ENCODE measurements around the gene SLC25A18. TPM values are rescaled to one million over a fixed set of nuclear protein-coding genes. Genes with fewer than 3 reads are reported as not detected.

Gene SLC25A18
- total RNA-seq, 1 experiment from 2014 or later = 0.45 TPM

GRCh38 chr22:17589810-17590375 lies 26.6 kb downstream of the SLC25A18 start:
- POLR2A ChIA-PET (ENCODE audit: low non-redundant PET) = no interaction called here
- Histone ChIP-seq H3K36me3 (ENCODE audit: insufficient read depth, low read length, poor library complexity, severe bottlenecking) (peaks cover 30% of the 10 kb centered on the region), H3K4me3 (ENCODE audit: low read depth, low read length, poor library complexity, severe bottlenecking) (no peak overlapping the region), H3K27me3 (replicated peaks; ENCODE audit: insufficient read depth, low read depth, low read length, poor library complexity) (no peaks in the 10 kb centered on the region), H3K27ac (ENCODE audit: low read depth, low read length, poor library complexity, severe bottlenecking) (no peak overlapping the region), H3K9me3 (ENCODE audit: low read depth, low read length, poor library complexity, severe bottlenecking) (no peaks in the 10 kb centered on the region), H3K4me1 (ENCODE audit: insufficient read depth, low read length, poor library complexity, severe bottlenecking) (no peaks in the 10 kb centered on the region)
- DNase-seq (ENCODE audit: low spot score) = no peak
- BruUV-seq (replicated peaks) = no TSS peak
- intact Hi-C loops (cut with micrococcal nuclease; ENCODE audit: unreplicated experiment) = no loop called here
- CTCF ChIA-PET = no interaction called here
- no peak for TF ChIP-seq EZH2 (IDR thresholded peaks at IDR 0.05; ENCODE audit: borderline replicate concordance, low read depth, low read length, poor library complexity, severe bottlenecking)
- TF ChIP-seq, protein P1, sequence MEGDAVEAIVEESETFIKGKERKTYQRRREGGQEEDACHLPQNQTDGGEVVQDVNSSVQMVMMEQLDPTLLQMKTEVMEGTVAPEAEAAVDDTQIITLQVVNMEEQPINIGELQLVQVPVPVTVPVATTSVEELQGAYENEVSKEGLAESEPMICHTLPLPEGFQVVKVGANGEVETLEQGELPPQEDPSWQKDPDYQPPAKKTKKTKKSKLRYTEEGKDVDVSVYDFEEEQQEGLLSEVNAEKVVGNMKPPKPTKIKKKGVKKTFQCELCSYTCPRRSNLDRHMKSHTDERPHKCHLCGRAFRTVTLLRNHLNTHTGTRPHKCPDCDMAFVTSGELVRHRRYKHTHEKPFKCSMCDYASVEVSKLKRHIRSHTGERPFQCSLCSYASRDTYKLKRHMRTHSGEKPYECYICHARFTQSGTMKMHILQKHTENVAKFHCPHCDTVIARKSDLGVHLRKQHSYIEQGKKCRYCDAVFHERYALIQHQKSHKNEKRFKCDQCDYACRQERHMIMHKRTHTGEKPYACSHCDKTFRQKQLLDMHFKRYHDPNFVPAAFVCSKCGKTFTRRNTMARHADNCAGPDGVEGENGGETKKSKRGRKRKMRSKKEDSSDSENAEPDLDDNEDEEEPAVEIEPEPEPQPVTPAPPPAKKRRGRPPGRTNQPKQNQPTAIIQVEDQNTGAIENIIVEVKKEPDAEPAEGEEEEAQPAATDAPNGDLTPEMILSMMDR (conservative IDR thresholded peaks at IDR 0.05; ENCODE audit: low read depth, low read length) = no peak

DNA sequence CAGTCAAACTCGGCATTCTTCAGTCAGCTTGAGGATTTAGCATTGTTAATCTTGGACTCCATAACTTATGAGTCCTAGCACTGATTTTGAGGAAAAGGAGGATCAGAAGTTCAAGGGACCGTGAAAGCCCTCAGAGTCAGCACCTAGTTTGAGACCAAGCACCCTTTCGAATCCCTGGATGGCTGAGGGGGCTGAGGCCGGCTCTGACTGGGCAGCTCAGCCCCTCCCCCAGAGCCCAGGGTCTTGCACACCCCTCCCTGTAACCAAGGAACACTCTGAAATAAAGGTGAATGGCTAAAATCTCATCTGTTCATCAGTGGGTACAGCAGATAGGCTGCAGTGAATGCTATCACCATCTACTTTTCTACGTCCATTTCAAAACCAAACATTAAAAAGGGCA lies 27.3 kb downstream of the SLC25A18 start:
- DNase-seq (ENCODE audit: low spot score) = no peak
- H3K4me1 ChIP-seq (ENCODE audit: insufficient read depth, low read length, poor library complexity, severe bottlenecking) = no peaks in the 10 kb centered on the region
- BruUV-seq (replicated peaks) = no TSS peak
- H3K9me3 ChIP-seq (ENCODE audit: low read depth, low read length, poor library complexity, severe bottlenecking) = no peaks in the 10 kb centered on the region
- intact Hi-C loops (cut with micrococcal nuclease; ENCODE audit: unreplicated experiment) = no loop called here
- no peaks in the 10 kb centered on the region for H3K27me3 ChIP-seq (replicated peaks; ENCODE audit: insufficient read depth, low read depth, low read length, poor library complexity)
- H3K36me3 ChIP-seq (ENCODE audit: insufficient read depth, low read length, poor library complexity, severe bottlenecking) = peaks cover 30% of the 10 kb centered on the region
- ChIA-PET POLR2A (ENCODE audit: low non-redundant PET) (no interaction called here), CTCF (no interaction called here)
- H3K4me3 ChIP-seq (ENCODE audit: low read depth, low read length, poor library complexity, severe bottlenecking) = no peak overlapping the region
- peak overlapping the region; percentile 18 for H3K27ac ChIP-seq (ENCODE audit: low read depth, low read length, poor library complexity, severe bottlenecking)
- no peak for TF ChIP-seq EZH2 (IDR thresholded peaks at IDR 0.05; ENCODE audit: borderline replicate concordance, low read depth, low read length, poor library complexity, severe bottlenecking)
- TF ChIP-seq, protein P1 (conservative IDR thresholded peaks at IDR 0.05; ENCODE audit: low read depth, low read length) = no peak

DNA sequence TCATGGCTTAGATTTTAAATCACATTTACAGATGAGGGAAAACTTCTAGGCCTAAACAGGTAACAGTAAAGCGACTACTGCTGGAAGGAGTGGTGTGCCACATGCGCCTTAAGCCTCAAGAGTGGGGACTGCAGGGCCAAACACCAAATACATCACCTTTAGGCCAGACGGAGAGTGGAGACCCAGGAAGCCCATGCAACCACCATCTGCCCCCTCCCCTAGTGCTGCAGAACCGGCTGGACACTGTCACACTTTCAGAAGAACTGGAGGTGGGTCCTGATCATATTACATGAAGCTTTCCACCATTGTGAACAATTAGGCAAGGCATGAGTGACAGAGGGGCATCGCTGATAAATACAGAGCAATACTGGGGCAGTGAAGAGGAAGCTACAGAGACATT lies 28.9 kb downstream of the SLC25A18 start:
- Histone ChIP-seq H3K9me3 (ENCODE audit: low read depth, low read length, poor library complexity, severe bottlenecking) (no peaks in the 10 kb centered on the region), H3K4me3 (ENCODE audit: low read depth, low read length, poor library complexity, severe bottlenecking) (no peak overlapping the region), H3K27me3 (replicated peaks; ENCODE audit: insufficient read depth, low read depth, low read length, poor library complexity) (no peaks in the 10 kb centered on the region), H3K4me1 (ENCODE audit: insufficient read depth, low read length, poor library complexity, severe bottlenecking) (no peaks in the 10 kb centered on the region), H3K27ac (ENCODE audit: low read depth, low read length, poor library complexity, severe bottlenecking) (no peak overlapping the region), H3K36me3 (ENCODE audit: insufficient read depth, low read length, poor library complexity, severe bottlenecking) (peaks cover 38% of the 10 kb centered on the region)
- intact Hi-C loops (cut with micrococcal nuclease; ENCODE audit: unreplicated experiment) = no loop called here
- ChIA-PET POLR2A (ENCODE audit: low non-redundant PET) (interaction anchor here (0.7 kb wide), 1 partner anchor 174 kb away, joined by 11 read pairs; no protein-coding TSS in a partner anchor), CTCF (interaction anchor here (0.6 kb wide), 1 partner anchor 12 kb away, joined by 4 read pairs; no protein-coding TSS in a partner anchor)
- no peak for DNase-seq (ENCODE audit: low spot score)
- TSS peak; percentile 82 for BruUV-seq (replicated peaks)
- no peak for TF ChIP-seq EZH2 (IDR thresholded peaks at IDR 0.05; ENCODE audit: borderline replicate concordance, low read depth, low read length, poor library complexity, severe bottlenecking)
- TF ChIP-seq, protein P1 (conservative IDR thresholded peaks at IDR 0.05; ENCODE audit: low read depth, low read length) = no peak
